Prostate gland (tissue), 2 donors: Measurements from ENCODE around the gene KRTAP10-11. TPM values are rescaled to one million over a fixed set of nuclear protein-coding genes. Genes with fewer than 3 reads are reported as not detected.
"Not testable (repeated sequence)": the region's sequence is repeated elsewhere in the genome, so short reads cannot be mapped to it uniquely, and the experiment has no call there.

Source experiments
- DNase-seq: peaks from one replicate; pipeline ENCODE4 v3.0.0-alpha.2; 2019; ENCODE audit warnings: low spot score
- H3K27ac ChIP-seq, 2 donors: fragments of 200-600 bp; sonication (generic); 2 replicates each; pipeline ENCODE4 v1.5.1; 2017 to 2019
- H3K27me3 ChIP-seq: fragments of 200-600 bp; sonication (generic); replicated peaks from 2 replicates; pipeline ENCODE4 v1.5.1; 2019; ENCODE audit not compliant: insufficient read depth
- H3K36me3 ChIP-seq, 2 donors: fragments of 200-600 bp; sonication (generic); 1 replicate in 1 of 2; 2 replicates in 1 of 2; pipeline versions ENCODE4 v1.5.1 to v1.8.1; 2017 to 2019
- H3K4me1 ChIP-seq: fragments of 200-600 bp; sonication (generic); replicated peaks from 2 replicates; pipeline ENCODE4 v1.5.1; 2019
- H3K4me3 ChIP-seq, 2 donors: fragments of 200-600 bp; sonication (generic); 2 replicates each; pipeline ENCODE4 v1.5.1; 2017 to 2019
- H3K9me3 ChIP-seq: fragments of 200-600 bp; sonication (generic); 2 replicates; pipeline ENCODE4 v1.5.1; 2017
- CTCF ChIP-seq, 4 experiments: fragments of 200-600 bp in 2 of 4; fragments of 450-650 bp in 2 of 4; sonication (generic) in 2 of 4; IDR thresholded peaks; 1 replicate in 3 of 4; 2 replicates in 1 of 4; pipeline ENCODE4 v1.5.1; 2016 to 2019; ENCODE audit warnings: antibody characterized with exemption in 4 of 4, mild to moderate bottlenecking in 2 of 4, moderate library complexity in 2 of 4
- POLR2A ChIP-seq: fragments of 450-650 bp; IDR thresholded peaks from one replicate; pipeline ENCODE4 v1.6.1; 2016; ENCODE audit warnings: antibody characterized with exemption, mild to moderate bottlenecking
- POLR2AphosphoS5 ChIP-seq: sonication (generic); formaldehyde crosslinking; IDR thresholded peaks from one replicate; pipeline ENCODE4 v1.6.1; 2017; ENCODE audit warnings: antibody characterized with exemption
- WGBS: methylation state at CpG from one replicate; pipeline ENCODE4 v1.1.5; 2018; 5-methylcytosine and 5-hydroxymethylcytosine counted together
- intact Hi-C: fragments of 100-400 bp; cut with DNase I; formaldehyde crosslinking; loops from one replicate; pipeline ENCODE4 v1.14.2; 2022
- total RNA-seq, 2 donors: library from RNA; depleted of rRNA; stranded (reverse); fragments of >200 nt; gene quantifications; one replicate each; pipeline ENCODE4 v1.1.0, GENCODE V29; 2016

KRTAP10-11 gene
- not detected for total RNA-seq

- intact Hi-C loops, H3K27ac ChIP-seq, H3K36me3 ChIP-seq, H3K4me3 ChIP-seq, H3K4me1 ChIP-seq, H3K9me3 ChIP-seq, H3K27me3 ChIP-seq, DNase-seq: not testable (repeated sequence)
- 79% methylated on average over 16 of the region's 21 CpGs for WGBS
These were observed at the start of gene KRTAP10-11 for GRCh38 chr21:44646366-44647221. Gene KRTAP10-11, plus strand, starts transcription at chr21:44646414. Its CDS starts 45 bp downstream, at chr21:44646459.

- Histone ChIP-seq H3K4me1 (no peaks in the 10 kb centered on the region), H3K27ac (no peak overlapping the region), H3K36me3 (no peaks in the 10 kb centered on the region), H3K4me3 (no peak overlapping the region), H3K9me3 (no peaks in the 10 kb centered on the region), H3K27me3 (peaks cover 2% of the 10 kb centered on the region)
- no peak for TF ChIP-seq POLR2A
- no peak for TF ChIP-seq POLR2AphosphoS5
- no peak for TF ChIP-seq CTCF (IDR thresholded peaks at IDR 0.05)
- 69% methylated on average over 11 of the region's 11 CpGs for WGBS
- intact Hi-C loops: no loop called here
- no peak for DNase-seq
These were observed 48.2 kb upstream of the KRTAP10-11 start for GRCh38 chr21:44598061-44598460.

- DNase-seq: no peak
- peaks cover 3% of the 10 kb centered on the region for H3K27me3 ChIP-seq
- no peaks in the 10 kb centered on the region for H3K9me3 ChIP-seq
- H3K4me3 ChIP-seq: no peak overlapping the region
- TF ChIP-seq POLR2A (no peak), POLR2AphosphoS5 (no peak), CTCF (IDR thresholded peaks at IDR 0.05) (no peak)
- WGBS: 93% methylated on average over 8 of the region's 8 CpGs
- H3K4me1 ChIP-seq: no peaks in the 10 kb centered on the region
- no peak overlapping the region for H3K27ac ChIP-seq
- intact Hi-C loops: no loop called here
- H3K36me3 ChIP-seq: no peaks in the 10 kb centered on the region
These were observed 46.8 kb upstream of the KRTAP10-11 start for GRCh38 chr21:44599264-44600029.

- H3K9me3 ChIP-seq, H3K36me3 ChIP-seq, H3K27me3 ChIP-seq, DNase-seq, H3K4me3 ChIP-seq, H3K27ac ChIP-seq, H3K4me1 ChIP-seq, intact Hi-C loops: not testable (repeated sequence)
- WGBS: 55% methylated on average over 18 of the region's 23 CpGs
These were observed 45.9 kb upstream of the KRTAP10-11 start, which contains the start of gene KRTAP10-7 for GRCh38 chr21:44600118-44600978. Gene KRTAP10-7, plus strand, starts transcription at chr21:44600597. Its CDS starts 25 bp downstream, at chr21:44600622.

GRCh38 chr21:44601091-44601490, 45.1 kb upstream of the KRTAP10-11 start:
- H3K9me3 ChIP-seq, H3K27me3 ChIP-seq, H3K27ac ChIP-seq, H3K4me1 ChIP-seq, H3K36me3 ChIP-seq, H3K4me3 ChIP-seq, DNase-seq, intact Hi-C loops: not testable (repeated sequence)
- WGBS: 58% methylated on average over 8 of the region's 10 CpGs
